Measurements from ENCODE around the gene CCDC148.

Gene CCDC148

GRCh38 chr2:158325782-158326340 lies 130.7 kb downstream of the CCDC148 start:
- no peaks in the 10 kb centered on the region for H3K9me3 ChIP-seq (ENCODE audit: control insufficient read depth, insufficient read depth, low read length)
- H4K20me1 ChIP-seq (ENCODE audit: control insufficient read depth, insufficient read depth, low read depth, low read length) = no peaks in the 10 kb centered on the region
- no peaks in the 10 kb centered on the region for H3K9me2 ChIP-seq (replicated peaks; ENCODE audit: control insufficient read depth, low read length)
- H3K36me3 ChIP-seq (ENCODE audit: control insufficient read depth, low read length) = no peaks in the 10 kb centered on the region
- H3K27ac ChIP-seq (ENCODE audit: low read depth, low read length) = no peak overlapping the region
- TF ChIP-seq EZH2phosphoT487 (IDR thresholded peaks at IDR 0.05; ENCODE audit: borderline replicate concordance, low read length) = no peak
- TF ChIP-seq CTCF (IDR thresholded peaks at IDR 0.05; ENCODE audit: low read depth, low read length, poor library complexity, severe bottlenecking) = no peak
- H3K4me1 ChIP-seq (ENCODE audit: control insufficient read depth, low read length) = no peaks in the 10 kb centered on the region
- H3F3A ChIP-seq (ENCODE audit: control insufficient read depth, insufficient read depth) = no peaks in the 10 kb centered on the region
- no peaks in the 10 kb centered on the region for H3K27me3 ChIP-seq (ENCODE audit: control insufficient read depth, low read length)
- no peaks in the 10 kb centered on the region for H3K79me2 ChIP-seq (ENCODE audit: control insufficient read depth, low read length)
- H3K4me2 ChIP-seq (ENCODE audit: low read length) = no peak overlapping the region
- no peak overlapping the region for H3K4me3 ChIP-seq (ENCODE audit: low read length)

DNA sequence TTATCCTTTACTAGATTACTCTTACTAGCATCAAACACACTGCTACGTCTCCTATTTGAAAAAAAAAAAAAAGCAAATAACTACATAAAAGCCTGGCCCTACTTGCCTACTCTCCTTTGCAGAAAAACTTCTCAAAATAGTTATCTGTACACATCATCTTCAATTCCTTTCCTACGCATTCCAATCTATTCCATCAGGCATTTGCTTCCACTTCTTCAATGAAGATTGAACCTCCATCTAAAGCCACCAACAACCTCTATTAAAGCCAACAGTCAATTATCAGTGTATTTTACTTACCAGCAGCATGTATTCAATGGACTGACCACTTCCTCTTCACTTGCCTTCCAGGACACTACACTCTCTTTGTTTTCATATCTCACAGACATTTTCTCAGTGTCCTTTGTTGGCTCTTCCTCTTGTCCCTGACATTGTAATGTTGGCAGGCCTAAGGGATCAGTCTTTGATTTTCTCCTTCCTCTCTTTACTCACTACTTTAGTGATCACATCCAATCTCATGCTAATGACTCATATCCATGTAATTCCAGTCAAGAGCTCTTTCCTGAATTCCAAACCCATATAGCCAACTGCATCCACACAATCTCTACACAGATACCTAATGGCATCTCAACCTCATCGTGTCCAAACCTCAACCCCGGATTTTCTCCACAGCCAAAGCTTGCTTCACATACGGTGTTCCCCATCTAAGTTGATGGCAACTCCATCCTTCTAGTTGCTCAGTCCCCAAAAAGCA lies 131.3 kb downstream of the CCDC148 start:
- no peaks in the 10 kb centered on the region for H3K27me3 ChIP-seq (ENCODE audit: control insufficient read depth, low read length)
- H3K4me2 ChIP-seq (ENCODE audit: low read length) = no peak overlapping the region
- H4K20me1 ChIP-seq (ENCODE audit: control insufficient read depth, insufficient read depth, low read depth, low read length) = no peaks in the 10 kb centered on the region
- no peaks in the 10 kb centered on the region for H3K9me2 ChIP-seq (replicated peaks; ENCODE audit: control insufficient read depth, low read length)
- no peaks in the 10 kb centered on the region for H3K9me3 ChIP-seq (ENCODE audit: control insufficient read depth, insufficient read depth, low read length)
- TF ChIP-seq CTCF (IDR thresholded peaks at IDR 0.05; ENCODE audit: low read depth, low read length, poor library complexity, severe bottlenecking) (no peak), EZH2phosphoT487 (IDR thresholded peaks at IDR 0.05; ENCODE audit: borderline replicate concordance, low read length) (no peak)
- H3F3A ChIP-seq (ENCODE audit: control insufficient read depth, insufficient read depth) = no peaks in the 10 kb centered on the region
- no peaks in the 10 kb centered on the region for H3K4me1 ChIP-seq (ENCODE audit: control insufficient read depth, low read length)
- no peaks in the 10 kb centered on the region for H3K36me3 ChIP-seq (ENCODE audit: control insufficient read depth, low read length)
- no peaks in the 10 kb centered on the region for H3K79me2 ChIP-seq (ENCODE audit: control insufficient read depth, low read length)
- no peak overlapping the region for H3K4me3 ChIP-seq (ENCODE audit: low read length)
- no peak overlapping the region for H3K27ac ChIP-seq (ENCODE audit: low read depth, low read length)

- H3K36me3 ChIP-seq (ENCODE audit: control insufficient read depth, low read length) = no peaks in the 10 kb centered on the region
- no peaks in the 10 kb centered on the region for H3K79me2 ChIP-seq (ENCODE audit: control insufficient read depth, low read length)
- H3K9me2 ChIP-seq (replicated peaks; ENCODE audit: control insufficient read depth, low read length) = no peaks in the 10 kb centered on the region
- no peak overlapping the region for H3K4me3 ChIP-seq (ENCODE audit: low read length)
- no peak for TF ChIP-seq CTCF (IDR thresholded peaks at IDR 0.05; ENCODE audit: low read depth, low read length, poor library complexity, severe bottlenecking)
- no peak for TF ChIP-seq EZH2phosphoT487 (IDR thresholded peaks at IDR 0.05; ENCODE audit: borderline replicate concordance, low read length)
- H3K27ac ChIP-seq (ENCODE audit: low read depth, low read length) = no peak overlapping the region
- no peaks in the 10 kb centered on the region for H3K27me3 ChIP-seq (ENCODE audit: control insufficient read depth, low read length)
- H3F3A ChIP-seq (ENCODE audit: control insufficient read depth, insufficient read depth) = no peaks in the 10 kb centered on the region
- no peak overlapping the region for H3K4me2 ChIP-seq (ENCODE audit: low read length)
- H3K4me1 ChIP-seq (ENCODE audit: control insufficient read depth, low read length) = no peaks in the 10 kb centered on the region
- H3K9me3 ChIP-seq (ENCODE audit: control insufficient read depth, insufficient read depth, low read length) = no peaks in the 10 kb centered on the region
- H4K20me1 ChIP-seq (ENCODE audit: control insufficient read depth, insufficient read depth, low read depth, low read length) = no peaks in the 10 kb centered on the region
Measured at GRCh38 chr2:158323381-158323780, 133.2 kb downstream of the CCDC148 start.
